PFSK-1 (cell line): ENCODE data around the gene FGFR2.

ENCODE experiments used
- TAF1 ChIP-seq: IDR thresholded peaks from 2 replicates; pipeline ENCODE4 v1.6.1; 2012; ENCODE audit warnings: low read length, control low read depth, borderline replicate concordance; ENCODE audit not compliant: insufficient read depth
- TF ChIP-seq, protein P1 (sequence below), 2 experiments: IDR thresholded peaks; 2 replicates each; pipeline versions ENCODE4 v1.6.1 to v1.8.0; 2011 to 2012; ENCODE audit warnings: low read depth in 2 of 2, low read length in 2 of 2, control low read depth in 1 of 2, inconsistent platforms in 1 of 2, mild to moderate bottlenecking in 1 of 2, moderate library complexity in 1 of 2; ENCODE audit not compliant: insufficient read depth in 1 of 2

DNA sequence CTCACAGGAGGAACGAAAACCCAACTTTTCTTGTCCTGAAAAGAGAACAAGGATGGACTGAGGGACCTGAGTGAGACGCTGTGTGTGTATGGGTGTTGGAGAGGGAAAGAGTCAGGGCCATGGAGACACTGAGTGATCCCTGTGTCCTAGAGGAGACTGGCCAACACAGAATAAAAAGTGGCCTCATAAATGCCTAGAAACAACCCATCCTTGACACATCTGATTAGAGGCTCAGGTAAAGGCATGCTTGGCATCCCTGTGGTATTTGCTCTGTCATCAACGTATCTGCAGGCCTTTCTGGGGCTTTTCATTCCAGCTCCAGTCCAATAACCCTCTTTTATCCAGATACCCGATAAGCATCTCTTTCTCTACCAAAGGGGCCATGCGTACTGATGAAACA, 86.3 kb downstream of the FGFR2 start:
- no peak for TF ChIP-seq TAF1
- TF ChIP-seq, protein P1, sequence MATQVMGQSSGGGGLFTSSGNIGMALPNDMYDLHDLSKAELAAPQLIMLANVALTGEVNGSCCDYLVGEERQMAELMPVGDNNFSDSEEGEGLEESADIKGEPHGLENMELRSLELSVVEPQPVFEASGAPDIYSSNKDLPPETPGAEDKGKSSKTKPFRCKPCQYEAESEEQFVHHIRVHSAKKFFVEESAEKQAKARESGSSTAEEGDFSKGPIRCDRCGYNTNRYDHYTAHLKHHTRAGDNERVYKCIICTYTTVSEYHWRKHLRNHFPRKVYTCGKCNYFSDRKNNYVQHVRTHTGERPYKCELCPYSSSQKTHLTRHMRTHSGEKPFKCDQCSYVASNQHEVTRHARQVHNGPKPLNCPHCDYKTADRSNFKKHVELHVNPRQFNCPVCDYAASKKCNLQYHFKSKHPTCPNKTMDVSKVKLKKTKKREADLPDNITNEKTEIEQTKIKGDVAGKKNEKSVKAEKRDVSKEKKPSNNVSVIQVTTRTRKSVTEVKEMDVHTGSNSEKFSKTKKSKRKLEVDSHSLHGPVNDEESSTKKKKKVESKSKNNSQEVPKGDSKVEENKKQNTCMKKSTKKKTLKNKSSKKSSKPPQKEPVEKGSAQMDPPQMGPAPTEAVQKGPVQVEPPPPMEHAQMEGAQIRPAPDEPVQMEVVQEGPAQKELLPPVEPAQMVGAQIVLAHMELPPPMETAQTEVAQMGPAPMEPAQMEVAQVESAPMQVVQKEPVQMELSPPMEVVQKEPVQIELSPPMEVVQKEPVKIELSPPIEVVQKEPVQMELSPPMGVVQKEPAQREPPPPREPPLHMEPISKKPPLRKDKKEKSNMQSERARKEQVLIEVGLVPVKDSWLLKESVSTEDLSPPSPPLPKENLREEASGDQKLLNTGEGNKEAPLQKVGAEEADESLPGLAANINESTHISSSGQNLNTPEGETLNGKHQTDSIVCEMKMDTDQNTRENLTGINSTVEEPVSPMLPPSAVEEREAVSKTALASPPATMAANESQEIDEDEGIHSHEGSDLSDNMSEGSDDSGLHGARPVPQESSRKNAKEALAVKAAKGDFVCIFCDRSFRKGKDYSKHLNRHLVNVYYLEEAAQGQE (IDR thresholded peaks at IDR 0.05; ENCODE audit: insufficient read depth in 1 of 2, low read depth in 2 of 2, low read length in 2 of 2) = no peak
